GM11168 (cell line): ENCODE results near the gene GNG8.

Experiments used
- in situ Hi-C: fragments of 300-500 bp; cut with MboI; formaldehyde crosslinking; loops from one replicate; pipeline ENCODE4 v1.12.0; 2022; ENCODE audit warnings: low sequenced_read_pairs; ENCODE audit not compliant: unreplicated experiment

Gene GNG8

DNA sequence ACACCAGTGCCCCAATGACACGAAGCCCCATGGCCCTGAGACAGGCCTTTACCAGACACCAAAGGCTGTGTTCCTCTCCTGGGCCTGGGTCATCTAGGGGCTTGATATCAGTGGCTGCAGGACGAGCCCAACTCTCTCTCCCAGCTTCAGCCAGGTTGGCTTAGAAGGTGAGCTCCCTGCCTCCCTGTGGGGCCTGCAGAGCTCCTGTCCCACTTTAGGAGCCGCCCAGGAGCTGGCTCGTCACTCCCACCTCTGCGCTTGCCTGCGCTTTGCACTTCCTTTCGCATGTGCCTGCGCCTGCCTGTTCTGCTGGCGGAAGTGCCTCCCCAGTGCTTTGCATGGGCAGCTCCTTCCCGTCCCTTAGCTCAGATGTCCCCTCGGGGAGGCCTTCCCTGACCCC is 30.0 kb downstream of the GNG8 start:
- in situ Hi-C loops: no loop called here

- in situ Hi-C loops: no loop called here
Measured at GRCh38 chr19:46605356-46605821, 30.6 kb downstream of the GNG8 start.

DNA sequence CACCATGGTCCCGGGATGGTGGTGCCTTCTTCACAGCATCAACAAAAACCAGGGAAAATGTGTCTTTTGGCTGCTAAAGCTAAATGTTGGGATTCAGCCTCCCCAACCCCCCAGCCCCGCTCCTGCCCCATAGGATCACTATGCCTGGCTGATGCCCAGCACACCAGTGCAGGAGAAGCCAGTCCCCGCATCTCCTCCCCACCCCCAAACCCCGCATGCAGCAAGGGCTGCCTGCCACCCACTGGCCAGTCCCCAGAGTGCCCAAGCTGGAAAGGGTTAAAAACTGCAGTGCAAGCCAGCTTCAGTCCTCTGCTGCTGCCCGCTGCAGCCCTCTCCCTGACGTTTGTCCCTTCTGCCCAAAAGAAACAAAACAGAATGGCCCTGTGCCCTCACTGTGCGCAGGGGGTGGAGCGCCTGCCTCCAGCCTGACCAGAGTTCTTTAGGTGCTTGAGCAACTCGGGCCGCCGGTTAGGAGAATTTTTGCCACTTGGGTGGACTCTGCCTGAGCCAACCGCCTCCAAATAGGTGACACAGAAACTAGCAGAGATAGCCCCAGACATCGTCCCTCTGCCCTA is 31.1 kb downstream of the GNG8 start:
- in situ Hi-C loops: no loop called here

DNA sequence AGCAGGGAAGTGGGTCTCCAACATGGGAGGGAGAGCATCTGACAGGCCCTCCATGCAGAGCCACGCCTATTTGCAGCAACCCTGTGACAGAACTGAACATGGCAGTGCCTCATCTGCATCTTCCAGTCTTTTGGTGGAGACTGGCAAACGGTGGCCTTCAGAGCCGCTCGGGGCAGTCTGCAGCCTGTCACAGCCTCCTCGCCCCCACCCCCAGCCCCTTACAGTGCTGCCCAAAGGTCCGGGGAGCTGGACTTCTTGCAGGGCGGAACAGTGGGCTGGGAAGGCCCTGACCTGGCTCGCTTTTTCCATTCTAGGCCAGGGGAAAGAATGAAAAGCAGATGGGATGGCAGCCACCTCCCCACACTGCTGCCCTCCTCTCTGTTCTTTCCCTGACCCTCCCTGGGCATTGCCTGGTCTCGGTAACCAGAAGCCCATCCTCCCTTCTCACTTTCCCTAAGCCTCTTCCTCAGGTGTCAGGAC is 32.2 kb downstream of the GNG8 start:
- in situ Hi-C loops: no loop called here

- in situ Hi-C loops: no loop called here
Measured at GRCh38 chr19:46603195-46603637, 32.8 kb downstream of the GNG8 start.

GRCh38 chr19:46602392-46603194 is 33.4 kb downstream of the GNG8 start:
- in situ Hi-C loops: no loop called here

GRCh38 chr19:46601318-46602224 is 34.4 kb downstream of the GNG8 start, which contains the start of gene CALM3:
CALM3 (plus strand) TSS chr19:46601330; CDS start chr19:46601435, 105 bp downstream.
- in situ Hi-C loops: no loop called here

DNA sequence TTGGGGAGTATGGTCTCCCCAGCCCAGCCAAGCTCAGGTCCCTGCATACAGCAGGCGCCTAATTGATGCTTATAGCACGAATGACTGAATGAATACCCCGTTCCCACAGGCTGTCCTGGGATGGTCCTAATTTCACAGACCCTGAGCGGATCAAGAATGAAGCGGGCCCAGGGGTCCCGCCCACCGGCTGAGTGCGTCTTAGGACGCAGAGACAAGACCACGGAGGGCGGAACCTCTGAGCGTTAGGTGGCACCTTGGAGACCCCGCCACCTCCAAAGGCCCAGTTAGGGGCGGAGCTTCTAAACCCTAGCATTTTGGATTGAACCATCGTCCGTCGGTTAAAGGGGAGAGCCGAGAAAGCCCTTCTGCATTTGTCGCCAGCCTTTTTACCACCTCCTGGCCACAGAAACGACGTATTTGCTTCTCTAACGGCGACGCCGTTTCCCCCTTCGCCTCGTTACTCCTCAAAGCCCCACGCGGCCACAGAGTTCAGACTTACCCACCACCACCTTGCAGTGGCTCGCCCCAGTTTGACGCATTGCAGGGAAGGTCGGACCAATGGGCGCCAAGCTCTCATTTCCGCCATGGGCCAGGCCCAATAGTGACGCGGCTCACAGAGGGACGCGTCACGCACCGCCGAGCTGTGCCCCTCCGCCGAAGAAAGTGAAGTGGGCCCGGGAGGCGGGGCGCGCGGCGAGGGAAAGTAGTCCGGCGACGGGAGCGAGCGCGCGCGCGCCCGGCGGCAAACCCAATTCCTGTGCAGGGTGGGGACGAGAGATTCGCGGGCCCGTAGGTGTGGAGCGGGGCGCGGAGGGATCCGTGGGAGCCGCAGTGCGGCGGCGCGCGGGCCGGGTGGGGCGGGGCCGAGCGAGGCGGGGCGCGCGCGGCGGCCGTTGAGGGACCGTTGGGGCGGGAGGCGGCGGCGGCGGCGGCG is 35.4 kb downstream of the GNG8 start:
- in situ Hi-C loops: no loop called here

- in situ Hi-C loops: no loop called here
Measured at GRCh38 chr19:46599716-46600373, 36.2 kb downstream of the GNG8 start.

- in situ Hi-C loops: no loop called here
Measured at GRCh38 chr19:46598372-46598917, 37.6 kb downstream of the GNG8 start.

DNA sequence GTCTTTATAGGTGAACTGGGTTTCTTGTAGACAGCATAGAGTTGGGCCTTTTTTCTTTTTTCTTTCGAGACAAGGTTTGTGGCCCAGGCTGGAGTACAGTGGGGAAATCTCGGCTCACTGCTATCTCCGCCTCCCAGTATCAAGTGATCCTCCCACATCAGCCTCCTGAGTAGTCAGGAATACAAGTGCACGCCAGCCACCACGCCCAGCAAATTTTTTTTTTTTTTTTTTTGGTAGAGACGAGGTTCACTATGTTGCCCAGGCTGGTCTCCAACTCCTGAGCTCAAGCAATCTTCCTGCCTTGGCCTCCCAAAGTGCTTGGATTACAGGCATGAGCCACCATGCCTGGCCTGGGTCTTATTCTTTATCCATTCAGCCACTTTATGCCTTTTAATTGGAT is 40.0 kb downstream of the GNG8 start:
- in situ Hi-C loops: no loop called here

DNA sequence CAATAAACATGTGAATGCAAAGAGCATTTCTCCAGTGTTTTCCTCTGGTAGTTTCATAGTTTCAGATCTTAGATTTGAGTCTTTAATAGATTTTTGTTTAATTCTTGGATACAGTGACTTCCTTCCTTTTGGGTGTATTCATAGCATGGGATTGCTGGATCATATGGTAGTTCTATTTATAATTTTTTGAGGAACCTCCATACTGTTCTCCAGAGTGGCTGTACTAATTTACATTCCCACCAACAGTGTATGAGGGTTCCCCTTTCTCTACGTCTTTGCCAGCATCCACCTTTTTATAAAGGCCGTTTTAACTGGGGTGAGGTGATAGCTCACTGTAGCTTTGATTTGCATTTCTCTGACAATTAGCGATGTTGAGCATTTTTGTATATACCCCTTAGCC is 44.1 kb downstream of the GNG8 start:
- in situ Hi-C loops: no loop called here

DNA sequence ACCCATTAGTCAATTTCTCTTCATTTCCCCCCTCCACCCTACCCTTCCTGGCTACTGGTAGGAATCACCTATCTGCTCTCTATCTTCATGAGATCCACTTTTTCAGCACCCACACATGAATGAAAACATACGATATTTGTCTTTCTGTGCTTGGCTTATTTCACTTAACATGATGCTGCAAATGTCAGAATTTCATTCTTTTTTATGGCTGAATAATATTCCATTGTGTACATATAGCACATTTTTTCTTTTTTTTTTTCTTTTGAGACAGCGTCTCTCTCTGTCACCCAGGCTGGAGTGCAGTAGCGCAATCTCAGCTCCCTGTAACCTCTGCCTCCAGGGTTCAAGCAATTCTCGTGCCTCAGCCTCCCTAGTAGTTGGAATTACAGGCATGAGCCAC is 44.7 kb downstream of the GNG8 start:
- in situ Hi-C loops: no loop called here

DNA sequence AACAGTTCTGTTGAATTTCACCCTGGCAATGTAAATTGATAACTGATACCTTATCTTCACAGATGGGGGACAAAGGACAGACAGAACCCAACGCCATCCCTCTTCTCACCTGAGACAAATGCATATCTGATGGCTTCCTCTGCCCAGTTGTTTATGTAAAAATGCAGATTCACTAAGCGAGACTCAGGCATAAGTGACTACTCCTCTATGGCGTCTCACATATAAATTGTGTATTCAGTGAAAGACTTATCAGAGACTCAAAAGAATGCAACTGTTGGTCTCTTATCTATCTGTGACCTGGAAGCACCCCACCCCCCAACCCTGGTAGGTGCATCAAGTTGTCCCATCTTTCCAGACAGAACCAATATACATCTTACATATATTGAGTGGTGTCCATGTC is 48.1 kb downstream of the GNG8 start:
- in situ Hi-C loops: no loop called here

DNA sequence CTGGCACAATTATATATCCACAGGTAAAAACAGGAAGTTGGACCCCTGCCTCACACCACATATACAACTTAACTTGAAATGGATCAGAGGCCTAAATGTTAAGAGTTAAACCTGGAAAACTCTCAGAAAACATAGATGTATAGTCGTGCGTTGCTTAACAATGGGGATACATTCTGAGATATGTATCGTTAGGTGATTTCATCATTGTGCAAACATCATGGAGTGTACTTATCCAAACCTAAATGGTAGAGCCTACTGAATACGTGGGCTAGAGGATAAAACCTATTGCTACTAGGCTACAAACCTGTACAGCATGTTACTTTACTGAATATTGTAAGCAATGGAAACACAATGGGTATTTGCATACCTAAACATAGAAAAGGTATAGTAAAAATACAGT is 49.7 kb downstream of the GNG8 start:
- in situ Hi-C loops: no loop called here

DNA sequence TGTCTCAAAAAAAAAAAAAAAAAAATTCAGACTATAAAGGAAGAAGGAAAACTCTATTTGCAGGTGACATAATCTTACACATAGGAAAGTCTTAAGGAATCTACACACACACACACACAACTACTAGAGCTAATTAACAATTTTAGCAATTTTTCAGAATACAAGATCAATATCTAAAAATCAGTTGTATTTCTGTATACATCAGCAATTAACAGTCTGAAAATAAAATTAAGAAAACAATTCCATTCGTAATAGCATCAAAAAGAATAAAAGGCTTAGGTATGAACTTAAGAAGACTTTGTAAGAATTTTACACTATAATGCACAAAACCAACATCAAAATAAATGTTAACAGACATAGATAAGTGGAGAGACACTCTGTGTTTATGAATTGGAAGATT is 50.5 kb downstream of the GNG8 start:
- in situ Hi-C loops: no loop called here
